Panc1 (cell line): ENCODE measurements around the gene DHRSX. TPM values are rescaled to one million over a fixed set of nuclear protein-coding genes. Genes with fewer than 3 reads are reported as not detected.
"Not testable (repeated sequence)": the region's sequence is repeated elsewhere in the genome, so short reads cannot be mapped to it uniquely, and the experiment has no call there.

Source experiments
- ATAC-seq: fragments of 200-7000 bp; cut with Tn5 transposase; 2 replicates; pipeline ENCODE4 v1.9.1; 2020; ENCODE audit warnings: mild to moderate bottlenecking, moderate library complexity
- BruUV-seq: library from RNA; stranded (reverse); fragments of 400-500 nt; replicated peaks from 2 replicates; lab custom pipeline; 2021; lab: Mats Ljungman, UMichigan
- CTCF ChIA-PET: fragments of 300-600 bp; sonication (Branson Sonifier 250); formaldehyde crosslinking; loops from one replicate; lab custom pipeline; 2022; ENCODE audit warnings: antibody characterized with exemption; lab: Charles Lee
- POLR2A ChIA-PET: fragments of 300-600 bp; sonication (Branson Sonifier 250); formaldehyde crosslinking; loops from one replicate; lab custom pipeline; 2022; ENCODE audit warnings: antibody characterized with exemption; lab: Charles Lee
- DNase-seq: peaks from one replicate; pipeline ENCODE4 v3.0.0-alpha.2; 2010; ENCODE audit warnings: low read depth, low spot score
- H3K27ac ChIP-seq: 2 replicates; pipeline ENCODE4 v1.5.1; 2011; ENCODE audit warnings: mild to moderate bottlenecking, low read length, inconsistent platforms
- H3K27me3 ChIP-seq: fragments of 200-500 bp; sonication (Bioruptor generic); 2 replicates; pipeline ENCODE4 v1.6.0; 2014; ENCODE audit warnings: low read length, inconsistent platforms; ENCODE audit not compliant: control insufficient read depth, insufficient read depth
- H3K36me3 ChIP-seq: fragments of 200-500 bp; sonication (Bioruptor generic); 2 replicates; pipeline ENCODE4 v1.5.1; 2014; ENCODE audit warnings: inconsistent platforms, mild to moderate bottlenecking, low read length, moderate library complexity; ENCODE audit not compliant: control insufficient read depth, insufficient read depth
- H3K4me1 ChIP-seq: 2 replicates; pipeline ENCODE4 v1.5.1; 2011; ENCODE audit warnings: inconsistent platforms, mild to moderate bottlenecking, low read length, moderate library complexity; ENCODE audit not compliant: control insufficient read depth, insufficient read depth
- H3K4me3 ChIP-seq, 2 experiments: 2 replicates each; pipeline ENCODE4 v1.5.1; 2011 to 2012; ENCODE audit warnings: low read depth in 2 of 2, low read length in 2 of 2, mild to moderate bottlenecking in 2 of 2, inconsistent platforms in 1 of 2, moderate library complexity in 1 of 2
- H3K9me3 ChIP-seq: fragments of 200-500 bp; sonication (Bioruptor generic); 2 replicates; pipeline ENCODE4 v1.5.1; 2014; ENCODE audit warnings: low read depth, mild to moderate bottlenecking, inconsistent platforms, low read length, moderate library complexity; ENCODE audit not compliant: control insufficient read depth, insufficient read depth
- POLR2AphosphoS5 ChIP-seq: IDR thresholded peaks from 2 replicates; pipeline ENCODE4 v1.6.1; 2012; ENCODE audit warnings: mild to moderate bottlenecking, low read depth, low read length, moderate library complexity
- SIN3A ChIP-seq: IDR thresholded peaks from 2 replicates; pipeline ENCODE4 v1.6.1; 2012; ENCODE audit warnings: low read depth, mild to moderate bottlenecking, low read length, moderate library complexity, borderline replicate concordance; ENCODE audit not compliant: insufficient read depth
- TCF7L2 ChIP-seq: IDR thresholded peaks from 2 replicates; pipeline ENCODE4 v1.6.1; 2011; ENCODE audit warnings: mild to moderate bottlenecking, low read depth, low read length, inconsistent platforms
- in situ Hi-C: cut with HindIII; loops from 2 replicates; pipeline ENCODE4 v1.10.0; 2016; ENCODE audit warnings: low sequenced_read_pairs, low pct_unique_long_range_greater_than_20kb
- intact Hi-C: fragments of 100-400 bp; cut with micrococcal nuclease; formaldehyde crosslinking; loops from one replicate; pipeline ENCODE4 v1.10.0; 2022; ENCODE audit not compliant: unreplicated experiment
- total RNA-seq: library from RNA; stranded (reverse); gene quantifications from one replicate; pipeline ENCODE4 v1.2.1, GENCODE V29; 2021; ENCODE audit not compliant: unreplicated experiment
- TF ChIP-seq, protein P1 (sequence below): fragments of 450-650 bp; IDR thresholded peaks from 2 replicates; pipeline ENCODE4 v1.5.1; 2017; ENCODE audit warnings: mild to moderate bottlenecking
- TF ChIP-seq, protein P2 (sequence below), 2 experiments: IDR thresholded peaks; 2 replicates each; pipeline ENCODE4 v1.6.1; 2011 to 2012; ENCODE audit warnings: low read depth in 2 of 2, control low read depth in 1 of 2, low read length in 1 of 2, mild to moderate bottlenecking in 1 of 2, moderate library complexity in 1 of 2; ENCODE audit not compliant: insufficient read depth in 1 of 2

Gene DHRSX
- total RNA-seq, 1 experiment from 2014 or later = 20.1 TPM

DNA sequence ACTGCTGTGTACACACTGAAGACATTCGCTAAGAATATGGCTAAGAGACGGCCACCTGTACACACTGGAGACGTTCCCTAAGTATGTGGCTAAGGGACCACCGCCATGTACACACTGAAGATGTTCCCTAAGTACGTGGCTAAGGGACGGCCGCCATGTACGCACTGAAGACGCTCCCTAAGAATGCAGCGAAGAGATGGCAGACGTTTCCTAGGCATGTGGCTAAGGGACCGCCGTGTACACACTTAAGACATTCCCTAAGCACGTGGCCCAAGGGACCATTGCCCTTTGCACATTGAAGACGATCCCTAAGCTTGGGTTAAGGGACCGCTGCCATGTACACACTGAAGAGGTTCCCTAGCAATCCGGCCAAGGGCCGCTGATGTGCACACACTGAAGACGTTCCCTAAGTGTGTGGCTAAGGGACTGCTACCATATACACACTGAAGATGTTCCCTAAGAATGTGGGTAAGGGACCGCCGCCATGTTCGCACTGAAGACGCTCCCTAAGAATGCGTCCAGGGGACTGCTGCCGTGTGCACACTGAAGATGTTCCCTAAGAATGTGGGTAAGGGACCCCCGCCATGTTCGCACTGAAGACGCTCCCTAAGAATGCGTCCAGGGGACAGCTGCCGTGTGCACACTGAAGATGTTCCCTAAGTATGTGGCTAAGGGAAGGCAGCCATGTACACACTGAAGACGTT is 36.7 kb downstream of the DHRSX start:
- CTCF ChIA-PET = no interaction called here
- no peaks in the 10 kb centered on the region for H3K36me3 ChIP-seq
- in situ Hi-C loops (no loop called here), intact Hi-C loops (no loop called here)
- H3K27ac ChIP-seq = no peak overlapping the region
- TF ChIP-seq, protein P1, sequence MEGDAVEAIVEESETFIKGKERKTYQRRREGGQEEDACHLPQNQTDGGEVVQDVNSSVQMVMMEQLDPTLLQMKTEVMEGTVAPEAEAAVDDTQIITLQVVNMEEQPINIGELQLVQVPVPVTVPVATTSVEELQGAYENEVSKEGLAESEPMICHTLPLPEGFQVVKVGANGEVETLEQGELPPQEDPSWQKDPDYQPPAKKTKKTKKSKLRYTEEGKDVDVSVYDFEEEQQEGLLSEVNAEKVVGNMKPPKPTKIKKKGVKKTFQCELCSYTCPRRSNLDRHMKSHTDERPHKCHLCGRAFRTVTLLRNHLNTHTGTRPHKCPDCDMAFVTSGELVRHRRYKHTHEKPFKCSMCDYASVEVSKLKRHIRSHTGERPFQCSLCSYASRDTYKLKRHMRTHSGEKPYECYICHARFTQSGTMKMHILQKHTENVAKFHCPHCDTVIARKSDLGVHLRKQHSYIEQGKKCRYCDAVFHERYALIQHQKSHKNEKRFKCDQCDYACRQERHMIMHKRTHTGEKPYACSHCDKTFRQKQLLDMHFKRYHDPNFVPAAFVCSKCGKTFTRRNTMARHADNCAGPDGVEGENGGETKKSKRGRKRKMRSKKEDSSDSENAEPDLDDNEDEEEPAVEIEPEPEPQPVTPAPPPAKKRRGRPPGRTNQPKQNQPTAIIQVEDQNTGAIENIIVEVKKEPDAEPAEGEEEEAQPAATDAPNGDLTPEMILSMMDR = no peak
- TF ChIP-seq SIN3A (no peak), POLR2AphosphoS5 (no peak)
- H3K27me3 ChIP-seq = no peaks in the 10 kb centered on the region
- DNase-seq (no peak), ATAC-seq (peak; percentile 56; the same call in 1 of the 2 replicates)
- POLR2A ChIA-PET = no interaction called here
- H3K4me3 ChIP-seq = no peak overlapping the region
- no peaks in the 10 kb centered on the region for H3K4me1 ChIP-seq
- no peaks in the 10 kb centered on the region for H3K9me3 ChIP-seq
- BruUV-seq = no TSS peak

DNA sequence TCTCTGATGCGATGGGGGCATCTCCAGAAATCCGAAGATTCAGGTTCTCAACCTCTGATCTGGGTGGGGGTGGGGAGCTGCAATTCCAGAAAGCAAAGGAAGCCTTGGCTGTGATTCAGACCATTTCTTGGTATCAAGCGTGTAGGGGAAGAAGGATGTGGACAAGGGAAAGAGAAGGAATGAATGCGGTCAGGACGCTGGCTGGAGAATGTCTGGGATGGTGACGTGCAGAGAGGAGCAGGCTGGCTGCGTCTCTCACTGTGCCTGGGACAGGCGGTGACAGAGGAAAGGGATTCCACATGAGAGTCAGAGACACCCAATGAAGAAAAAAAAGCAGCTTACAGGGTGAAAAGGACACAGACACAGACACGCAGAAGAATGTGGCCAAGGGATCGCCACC is 37.3 kb downstream of the DHRSX start:
- H3K4me1 ChIP-seq, BruUV-seq, H3K27ac ChIP-seq, H3K27me3 ChIP-seq, H3K9me3 ChIP-seq, DNase-seq, ATAC-seq, H3K36me3 ChIP-seq, in situ Hi-C loops, intact Hi-C loops, H3K4me3 ChIP-seq, CTCF ChIA-PET, POLR2A ChIA-PET: not testable (repeated sequence)

DNA sequence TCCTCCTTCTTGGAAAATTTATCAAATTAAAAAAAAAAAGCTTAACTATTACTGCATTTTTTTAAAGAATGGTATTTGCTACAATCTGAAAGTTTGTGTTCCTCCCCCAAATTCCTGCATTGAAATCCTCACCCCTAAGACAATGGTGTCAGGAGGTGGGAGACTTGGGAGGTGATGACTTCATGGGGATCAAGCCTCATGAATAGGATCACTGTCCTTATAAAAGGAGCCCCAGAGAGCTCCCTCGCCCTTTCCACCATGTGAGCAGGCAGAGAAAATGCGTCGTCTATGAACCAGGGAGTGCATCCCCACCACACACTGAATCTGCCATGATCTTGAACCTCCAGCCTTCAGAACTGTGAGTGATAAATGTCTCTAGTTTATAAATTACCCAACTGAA is 38.0 kb downstream of the DHRSX start:
- H3K27ac ChIP-seq = no peak overlapping the region

More for the DNA sequence above, 38.0 kb downstream of the DHRSX start:
- no peak for TF ChIP-seq SIN3A
- TF ChIP-seq, protein P1 = no peak
- no peak for TF ChIP-seq TCF7L2
- no peak for TF ChIP-seq POLR2AphosphoS5
- TF ChIP-seq, protein P2, sequence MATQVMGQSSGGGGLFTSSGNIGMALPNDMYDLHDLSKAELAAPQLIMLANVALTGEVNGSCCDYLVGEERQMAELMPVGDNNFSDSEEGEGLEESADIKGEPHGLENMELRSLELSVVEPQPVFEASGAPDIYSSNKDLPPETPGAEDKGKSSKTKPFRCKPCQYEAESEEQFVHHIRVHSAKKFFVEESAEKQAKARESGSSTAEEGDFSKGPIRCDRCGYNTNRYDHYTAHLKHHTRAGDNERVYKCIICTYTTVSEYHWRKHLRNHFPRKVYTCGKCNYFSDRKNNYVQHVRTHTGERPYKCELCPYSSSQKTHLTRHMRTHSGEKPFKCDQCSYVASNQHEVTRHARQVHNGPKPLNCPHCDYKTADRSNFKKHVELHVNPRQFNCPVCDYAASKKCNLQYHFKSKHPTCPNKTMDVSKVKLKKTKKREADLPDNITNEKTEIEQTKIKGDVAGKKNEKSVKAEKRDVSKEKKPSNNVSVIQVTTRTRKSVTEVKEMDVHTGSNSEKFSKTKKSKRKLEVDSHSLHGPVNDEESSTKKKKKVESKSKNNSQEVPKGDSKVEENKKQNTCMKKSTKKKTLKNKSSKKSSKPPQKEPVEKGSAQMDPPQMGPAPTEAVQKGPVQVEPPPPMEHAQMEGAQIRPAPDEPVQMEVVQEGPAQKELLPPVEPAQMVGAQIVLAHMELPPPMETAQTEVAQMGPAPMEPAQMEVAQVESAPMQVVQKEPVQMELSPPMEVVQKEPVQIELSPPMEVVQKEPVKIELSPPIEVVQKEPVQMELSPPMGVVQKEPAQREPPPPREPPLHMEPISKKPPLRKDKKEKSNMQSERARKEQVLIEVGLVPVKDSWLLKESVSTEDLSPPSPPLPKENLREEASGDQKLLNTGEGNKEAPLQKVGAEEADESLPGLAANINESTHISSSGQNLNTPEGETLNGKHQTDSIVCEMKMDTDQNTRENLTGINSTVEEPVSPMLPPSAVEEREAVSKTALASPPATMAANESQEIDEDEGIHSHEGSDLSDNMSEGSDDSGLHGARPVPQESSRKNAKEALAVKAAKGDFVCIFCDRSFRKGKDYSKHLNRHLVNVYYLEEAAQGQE (IDR thresholded peaks at IDR 0.05; ENCODE audit: insufficient read depth in 1 of 2, low read depth in 2 of 2, low read length in 1 of 2) = no peak
- Histone ChIP-seq H3K27me3 (no peaks in the 10 kb centered on the region), H3K9me3 (no peaks in the 10 kb centered on the region), H3K4me1 (no peaks in the 10 kb centered on the region), H3K4me3 (no peak overlapping the region), H3K36me3 (no peaks in the 10 kb centered on the region)
- no peak for ATAC-seq
- no peak for DNase-seq
- ChIA-PET CTCF (no interaction called here), POLR2A (no interaction called here)
- in situ Hi-C loops = no loop called here
- no TSS peak for BruUV-seq
- intact Hi-C loops = no loop called here
